ENCODE results near the gene TMEM135.

TMEM135 gene

DNA sequence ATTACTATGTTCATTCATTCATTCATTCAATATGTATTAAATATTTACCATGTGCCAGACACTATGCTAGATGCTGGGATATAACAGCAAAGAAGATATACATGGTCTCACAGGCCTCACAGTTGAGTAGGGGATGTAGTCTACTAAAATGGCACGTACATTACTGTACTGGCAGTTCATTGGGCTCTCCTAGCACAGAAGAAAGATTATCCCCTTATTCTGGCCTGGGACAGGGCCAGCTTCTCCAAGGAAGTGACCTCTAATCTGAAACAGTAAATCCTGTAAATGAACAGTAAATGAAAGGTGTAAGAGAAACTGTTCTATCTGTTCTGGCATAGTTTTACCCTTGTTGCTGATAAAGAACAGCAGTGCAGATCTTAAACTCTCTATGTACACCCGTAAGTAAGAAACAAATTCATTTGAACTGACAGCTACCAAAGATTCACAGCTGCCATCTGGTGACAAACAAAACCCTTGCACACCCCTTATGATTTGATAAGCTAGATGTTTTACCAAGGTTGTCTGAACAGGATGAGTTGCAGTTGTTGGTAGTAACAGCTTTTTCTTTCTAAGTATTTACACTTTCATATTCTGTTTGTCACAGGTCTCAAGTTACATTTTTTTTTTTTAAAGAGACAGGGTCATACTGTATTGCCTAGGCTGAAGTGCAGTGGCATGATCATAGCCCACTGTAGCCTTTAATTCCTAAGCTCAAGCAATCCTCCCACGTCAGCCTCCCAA is 263.1 kb downstream of the TMEM135 start:
- DNase-seq (ENCODE audit: low read depth, low spot score) = no peak

DNA sequence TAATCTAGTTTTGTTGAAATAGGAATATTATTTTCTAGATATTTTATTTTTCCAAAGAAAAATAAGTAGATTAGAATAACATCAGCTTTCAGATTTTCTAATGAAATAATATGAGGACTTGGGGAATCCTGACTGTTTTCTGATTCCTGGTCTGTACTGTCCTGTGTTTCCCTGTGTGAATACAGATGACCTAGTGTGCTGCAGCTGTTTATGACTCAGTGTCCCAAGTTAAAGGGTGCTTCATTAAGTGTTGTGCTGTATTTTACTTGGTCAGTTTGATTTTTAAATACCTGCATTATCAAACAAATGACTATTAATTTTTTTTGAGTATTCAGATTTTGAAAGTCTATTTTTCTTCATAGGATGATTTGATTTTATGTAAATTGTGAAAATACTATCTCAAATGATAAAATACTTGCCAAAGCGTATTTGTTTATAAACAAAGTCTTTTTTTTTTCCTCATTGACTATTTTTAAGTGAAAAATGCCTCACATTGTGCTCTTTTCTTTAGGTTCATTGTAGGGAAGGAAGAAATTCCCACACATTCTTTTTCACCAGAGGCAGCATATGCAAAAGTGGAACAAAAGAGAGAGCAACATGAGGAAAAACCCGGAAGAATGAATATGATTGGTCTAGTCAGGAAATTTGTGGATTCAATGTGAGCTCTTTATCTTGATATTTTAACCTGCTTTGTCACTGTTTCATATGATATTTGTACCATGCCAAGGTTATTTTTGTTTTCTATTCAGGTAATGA is 264.2 kb downstream of the TMEM135 start:
- DNase-seq (ENCODE audit: low read depth, low spot score) = no peak

DNA sequence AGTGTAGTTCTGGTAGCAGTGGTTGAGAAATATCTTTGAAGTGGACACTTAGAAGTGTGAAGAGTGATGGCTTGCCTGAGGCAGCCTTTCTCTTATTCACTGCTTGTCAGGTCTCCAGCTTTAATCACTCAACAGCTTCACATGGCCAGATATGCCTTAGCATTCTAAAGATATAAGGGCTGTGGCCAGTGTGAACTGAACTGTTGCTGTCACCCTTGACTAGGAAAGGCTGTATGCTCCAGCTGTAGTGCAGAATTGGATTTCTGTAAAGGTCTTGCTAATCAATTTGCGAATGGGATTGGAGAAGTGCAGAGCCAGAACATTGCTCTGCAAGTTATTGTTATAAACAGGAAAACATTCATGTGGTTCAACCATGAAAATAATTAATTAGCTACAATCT is 266.7 kb downstream of the TMEM135 start:
- no peak for DNase-seq (ENCODE audit: low read depth, low spot score)

DNA sequence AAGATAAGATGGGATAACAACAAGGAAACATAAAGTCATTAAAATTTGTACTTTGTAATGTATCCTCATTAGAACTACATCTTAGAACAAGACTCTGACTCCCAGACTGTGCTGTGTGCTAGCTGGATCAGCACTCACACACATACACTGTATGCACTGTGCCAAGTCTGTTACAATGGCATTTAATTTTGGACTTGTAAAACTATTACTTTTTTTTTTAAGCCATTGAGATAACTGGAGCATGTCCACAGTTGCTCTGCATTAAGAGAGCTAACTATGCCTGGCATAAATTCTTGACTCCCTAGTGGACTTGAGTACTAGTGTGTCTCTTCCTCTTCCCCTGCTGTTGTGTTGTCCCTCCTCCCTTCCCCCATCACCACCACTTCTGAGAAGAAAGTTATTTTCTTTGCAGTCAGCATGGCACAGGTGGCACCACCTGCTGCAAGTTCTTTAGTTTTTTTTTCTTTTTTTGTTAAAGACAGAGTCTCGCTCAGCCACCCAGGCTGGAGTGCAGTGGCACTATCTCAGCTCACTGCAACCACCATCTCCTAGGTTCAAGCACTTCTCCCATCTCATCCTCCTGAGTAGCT is 268.6 kb downstream of the TMEM135 start:
- DNase-seq (ENCODE audit: low read depth, low spot score) = no peak

DNA sequence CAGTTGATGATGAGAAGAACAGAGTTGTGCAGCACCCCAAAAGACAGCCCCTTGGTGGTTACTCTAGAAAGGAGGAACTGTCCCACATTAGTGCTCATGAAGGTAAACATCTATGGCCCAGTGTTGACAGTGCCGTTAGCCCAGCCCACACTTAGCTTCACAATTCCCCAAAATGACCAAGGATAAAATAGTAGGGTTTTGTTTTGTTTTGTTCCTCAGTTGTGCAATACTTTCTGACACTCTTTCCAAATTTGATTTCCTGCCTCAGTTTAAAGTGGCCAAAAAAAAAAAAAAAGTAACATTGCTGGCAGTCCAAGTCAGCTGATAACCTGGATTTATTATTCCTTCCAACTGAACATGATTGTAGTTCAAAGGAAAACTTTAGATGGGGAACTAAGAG is 269.4 kb downstream of the TMEM135 start:
- no peak for DNase-seq (ENCODE audit: low read depth, low spot score)

DNA sequence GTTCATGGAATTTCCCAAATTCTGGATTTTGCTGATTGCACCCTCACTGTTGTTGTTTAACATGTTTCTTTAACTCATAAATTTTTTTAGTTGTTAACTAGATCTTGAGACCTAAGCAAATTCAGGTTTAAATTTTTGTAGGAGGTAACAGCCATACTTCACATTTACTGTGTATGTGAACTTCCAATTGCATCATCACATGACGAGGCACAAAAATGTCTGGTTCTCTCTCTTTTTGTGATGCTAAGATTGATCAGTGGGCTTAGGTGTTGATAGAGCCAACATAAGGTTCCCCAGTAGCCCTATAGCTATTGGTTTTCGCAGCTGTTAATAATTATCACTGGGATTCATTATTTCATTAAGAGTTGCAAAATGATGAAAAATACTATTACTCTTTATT is 277.5 kb downstream of the TMEM135 start:
- DNase-seq (ENCODE audit: low read depth, low spot score) = no peak

DNA sequence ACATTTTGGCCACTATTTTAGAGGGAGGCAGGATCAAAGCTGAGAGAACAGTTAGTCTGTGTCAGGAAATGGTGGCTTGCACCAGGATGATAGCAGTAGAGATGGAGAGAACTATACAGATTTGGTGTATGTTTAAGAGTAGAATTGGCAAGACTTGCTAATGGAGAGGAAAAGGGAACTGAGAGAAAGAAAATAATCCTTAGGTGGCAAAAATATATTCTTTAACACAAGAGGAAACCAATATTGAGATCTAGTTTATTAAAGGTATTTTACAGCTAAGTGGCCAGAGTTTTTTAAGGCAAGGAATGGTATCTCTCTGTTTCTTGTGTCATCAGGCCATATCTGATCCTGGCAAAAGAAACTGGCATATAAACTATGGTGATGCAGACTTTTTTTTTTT is 278.8 kb downstream of the TMEM135 start:
- no peak for DNase-seq (ENCODE audit: low read depth, low spot score)

DNA sequence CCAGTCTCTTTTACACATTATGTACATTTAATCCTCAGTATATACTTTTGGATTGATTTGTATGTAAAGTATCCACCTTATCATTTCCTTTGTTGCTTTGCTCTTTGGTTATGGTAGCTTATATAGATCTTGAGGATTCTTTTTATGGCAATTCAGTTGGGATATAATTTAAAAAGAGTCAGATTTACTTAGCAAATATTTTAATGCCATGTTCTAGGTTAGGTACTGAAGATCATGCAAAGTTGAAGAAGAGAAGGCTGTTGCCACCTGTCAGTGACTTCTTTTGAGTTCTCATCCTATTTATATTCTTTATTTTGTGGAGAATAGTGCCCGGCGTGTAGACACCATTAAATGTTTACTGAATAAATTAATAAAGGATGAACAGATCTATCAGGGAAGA is 279.7 kb downstream of the TMEM135 start:
- no peak for DNase-seq (ENCODE audit: low read depth, low spot score)

DNA sequence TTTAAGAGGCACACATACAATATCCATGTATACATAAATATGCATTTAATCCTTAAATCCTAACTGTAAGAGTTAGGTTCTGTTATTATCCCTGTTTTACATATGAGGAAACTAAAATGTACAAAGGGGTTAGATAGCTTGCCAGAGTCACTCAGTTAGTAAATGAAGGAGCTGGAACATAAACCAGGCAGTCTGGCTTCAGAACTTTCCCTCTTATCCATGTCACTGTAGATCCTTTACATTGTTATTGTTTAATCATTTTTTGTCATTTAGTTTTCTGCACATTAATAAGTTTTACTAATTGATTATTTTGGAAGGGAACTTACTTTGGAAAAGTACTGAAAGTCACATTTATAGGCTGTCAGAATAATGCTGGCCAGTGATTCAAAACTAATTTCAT is 282.4 kb downstream of the TMEM135 start:
- DNase-seq (ENCODE audit: low read depth, low spot score) = no peak

DNA sequence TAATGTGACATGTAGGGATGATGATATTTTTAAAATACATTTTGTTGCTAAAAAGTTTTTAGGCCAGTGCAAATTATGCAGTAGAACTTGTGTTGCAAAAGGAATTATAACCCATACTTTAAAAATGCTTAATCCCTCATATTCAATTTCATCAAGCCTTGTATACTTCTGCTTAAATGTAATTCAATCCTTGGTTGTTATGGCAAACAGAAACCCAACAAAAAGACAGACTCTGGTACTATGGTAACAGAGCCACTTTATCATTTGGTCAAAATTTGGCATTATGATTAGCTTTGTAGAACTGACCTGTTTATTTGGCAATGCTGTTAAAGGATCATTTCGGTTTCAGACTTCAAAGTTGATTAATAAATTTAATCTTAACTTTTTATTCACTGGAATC is 284.8 kb downstream of the TMEM135 start:
- DNase-seq (ENCODE audit: low read depth, low spot score) = no peak

DNA sequence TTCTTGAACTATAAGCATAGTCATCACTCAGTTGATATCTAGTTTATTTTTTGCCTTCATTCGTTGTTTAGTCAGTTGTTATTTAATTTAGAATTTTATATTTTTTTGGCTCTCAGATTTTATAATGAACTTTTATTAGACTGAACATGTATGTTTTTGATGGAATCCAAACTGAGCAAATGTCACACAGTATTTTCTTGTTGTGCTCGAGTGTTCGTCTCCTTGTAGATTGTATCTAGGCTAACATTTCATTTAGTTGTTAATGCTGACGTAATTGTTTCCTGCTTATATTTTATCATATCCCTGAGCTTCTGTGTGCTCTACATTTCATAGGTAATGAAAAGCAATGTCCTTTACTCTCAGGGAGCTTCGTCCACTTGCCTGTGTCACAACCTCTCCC is 286.2 kb downstream of the TMEM135 start:
- DNase-seq (ENCODE audit: low read depth, low spot score) = no peak

DNA sequence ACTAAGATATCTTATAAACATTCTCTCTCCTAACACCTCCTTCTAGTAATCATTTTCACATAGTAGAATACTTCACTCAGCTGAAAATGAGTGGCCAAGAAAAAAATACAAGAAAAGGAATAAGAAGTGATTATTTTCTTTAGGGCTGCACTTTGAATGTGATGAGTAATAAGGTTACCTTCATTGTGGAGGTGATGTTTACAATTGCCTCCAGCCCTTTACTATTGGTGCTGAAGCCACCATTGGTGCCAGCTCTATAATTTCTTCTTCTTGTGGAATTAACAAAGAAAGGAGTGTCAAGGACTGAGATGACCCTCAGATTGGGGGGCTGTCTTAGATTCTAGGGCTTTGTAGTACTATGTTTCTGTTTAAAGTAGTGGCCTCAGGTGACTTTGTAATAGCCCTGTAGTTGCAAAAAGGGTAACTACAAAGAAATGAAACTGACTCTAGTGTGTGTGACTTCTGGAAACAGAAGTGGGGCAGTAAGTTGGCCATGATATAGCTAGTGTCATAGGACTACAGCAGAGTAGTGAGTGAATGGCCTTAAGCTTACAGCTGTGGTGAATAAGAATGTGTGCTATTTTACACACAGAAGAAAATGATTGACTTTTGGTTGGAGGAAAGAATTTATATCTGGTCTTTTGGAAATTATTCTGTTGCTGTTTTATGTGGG is 287.2 kb downstream of the TMEM135 start:
- no peak for DNase-seq (ENCODE audit: low read depth, low spot score)

DNA sequence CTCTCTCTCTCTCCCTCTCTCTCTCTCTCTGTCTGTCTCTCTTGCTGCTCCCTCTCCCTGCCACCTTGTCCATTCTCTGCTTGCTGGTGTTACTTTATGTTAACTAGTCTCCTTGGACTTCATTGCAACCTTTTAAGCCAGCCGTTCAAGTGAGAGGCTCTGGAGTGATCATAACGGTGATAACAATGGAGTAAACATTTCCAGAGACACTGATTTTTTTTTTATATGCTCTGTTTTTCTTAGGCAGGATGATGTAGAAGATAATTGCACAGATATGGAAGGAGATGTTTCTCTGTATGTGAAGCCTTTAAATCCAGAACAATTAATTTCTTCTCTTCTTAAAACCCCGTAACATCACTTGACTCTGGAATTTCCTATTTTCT is 287.7 kb downstream of the TMEM135 start:
- no peak for DNase-seq (ENCODE audit: low read depth, low spot score)

DNA sequence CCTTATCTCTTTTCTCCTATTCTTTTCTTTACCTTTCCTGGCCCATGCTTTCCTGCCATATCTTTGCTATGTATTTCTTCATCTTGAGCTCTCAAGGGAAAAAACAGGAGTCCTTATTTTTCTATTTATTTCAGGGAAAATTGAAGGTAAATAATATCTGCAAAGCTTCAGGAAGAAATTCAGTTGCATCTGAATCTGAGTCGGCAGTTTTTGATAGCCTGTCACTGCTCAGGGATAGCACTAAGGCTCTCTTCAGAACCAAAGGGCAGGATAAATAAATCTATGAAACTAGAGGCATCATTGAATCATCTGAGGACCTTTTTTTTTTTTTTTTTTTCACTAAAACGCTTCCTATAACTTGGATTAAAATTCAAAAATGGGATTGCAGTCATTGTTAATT is 288.9 kb downstream of the TMEM135 start:
- no peak for DNase-seq (ENCODE audit: low read depth, low spot score)

DNA sequence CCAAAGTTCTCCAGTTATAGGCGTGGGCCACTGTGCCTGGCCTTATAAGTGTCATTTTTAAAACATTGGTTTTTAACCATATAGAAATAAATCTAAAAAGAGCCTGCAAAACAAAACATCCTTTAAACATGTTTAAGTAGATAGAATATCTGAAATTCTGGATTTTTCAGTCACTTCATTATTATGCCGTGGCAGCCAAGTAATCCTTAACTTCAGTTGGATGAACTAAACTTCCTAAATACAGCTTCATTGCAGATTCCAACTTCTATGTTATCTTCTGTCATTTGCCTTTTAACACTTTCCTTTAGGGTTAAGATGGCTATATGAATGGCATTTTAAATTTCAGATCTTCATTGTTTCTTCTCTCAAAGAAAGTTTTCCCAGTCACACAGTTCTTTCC is 291.4 kb downstream of the TMEM135 start:
- DNase-seq (ENCODE audit: low read depth, low spot score) = no peak

DNA sequence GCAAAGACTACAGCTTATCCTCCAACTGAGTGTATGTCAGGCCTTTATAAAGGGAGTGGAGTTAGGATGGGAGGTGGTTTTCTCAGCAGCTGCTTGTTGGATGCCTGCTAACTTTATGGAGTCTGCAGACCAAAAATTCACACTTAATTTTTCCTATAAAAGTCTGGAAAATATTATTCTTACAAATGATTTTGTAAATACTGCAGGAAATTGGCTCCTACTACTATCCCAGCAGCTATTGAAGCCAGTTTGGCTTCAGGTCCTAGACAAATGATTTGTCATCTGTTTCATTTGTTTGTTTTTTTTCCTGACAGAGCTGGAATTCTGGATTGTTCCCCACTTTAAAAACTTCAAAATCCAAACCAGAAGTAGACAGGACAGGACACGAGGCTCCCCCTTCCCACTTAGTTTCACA is 292.5 kb downstream of the TMEM135 start:
- DNase-seq (ENCODE audit: low read depth, low spot score) = no peak

DNA sequence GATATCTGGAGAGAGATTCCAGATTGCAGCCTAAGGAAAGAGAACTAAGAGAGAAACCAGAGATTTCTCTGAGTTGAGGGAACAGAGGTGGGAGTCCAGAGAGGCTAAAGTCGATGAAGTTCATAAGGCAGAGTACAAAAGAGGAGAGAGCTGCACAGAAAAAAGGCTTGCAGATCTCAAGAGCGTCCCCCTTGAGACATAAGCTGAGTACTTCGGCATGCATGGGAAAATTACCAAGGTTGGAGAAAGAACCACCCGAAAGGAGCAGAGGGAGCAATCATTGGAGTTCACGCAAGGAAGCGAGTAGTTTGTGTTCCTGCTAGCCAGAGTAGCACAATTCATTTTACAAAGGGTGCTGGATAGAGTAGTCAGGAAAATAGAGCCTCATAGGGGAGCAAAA is 293.5 kb downstream of the TMEM135 start:
- no peak for DNase-seq (ENCODE audit: low read depth, low spot score)

DNA sequence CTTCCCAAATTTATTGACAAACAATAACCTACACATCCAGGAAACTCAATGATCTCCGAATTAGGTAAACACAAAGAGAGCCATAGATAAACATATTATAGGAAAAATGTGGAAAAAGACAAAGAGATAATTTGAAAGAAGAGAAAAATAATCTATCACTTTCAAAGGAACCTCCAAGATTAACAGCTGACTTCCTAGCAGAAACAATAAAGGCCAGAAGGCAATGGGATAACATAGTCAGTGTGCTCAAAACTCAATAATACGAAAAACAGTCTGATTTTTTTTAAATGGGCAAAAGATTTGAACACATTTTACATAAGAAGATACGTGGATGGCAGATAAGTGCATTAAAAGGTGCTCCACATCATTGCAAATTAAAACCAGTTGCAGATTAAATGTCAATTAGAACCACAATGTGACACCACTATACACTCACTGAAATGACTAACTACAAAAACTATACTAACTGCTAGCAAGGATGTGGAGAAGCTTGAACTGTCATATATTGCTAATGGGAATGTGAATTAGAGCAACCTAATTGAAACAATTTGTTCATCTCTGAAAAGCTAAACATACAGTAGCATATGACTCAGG is 300.4 kb downstream of the TMEM135 start:
- no peak for DNase-seq (ENCODE audit: low read depth, low spot score)

DNA sequence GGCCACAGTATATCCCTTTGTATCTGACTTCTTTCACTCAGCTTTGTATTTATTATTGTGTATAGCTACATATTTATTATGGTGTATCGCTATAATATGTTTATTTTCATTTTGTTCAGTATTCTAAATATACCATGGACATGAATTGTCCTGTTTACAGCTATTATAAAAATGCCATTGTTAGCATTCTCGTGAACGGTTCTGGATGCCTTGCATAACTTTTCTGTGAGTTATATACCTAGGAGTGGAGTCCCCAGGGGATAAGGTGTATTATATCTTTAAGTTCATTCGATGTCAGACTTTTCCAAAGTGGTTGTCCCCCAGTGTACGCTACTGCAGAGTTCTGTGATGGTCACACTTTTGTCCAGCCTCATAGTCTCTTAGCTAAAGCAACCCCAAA is 301.7 kb downstream of the TMEM135 start:
- no peak for DNase-seq (ENCODE audit: low read depth, low spot score)

DNA sequence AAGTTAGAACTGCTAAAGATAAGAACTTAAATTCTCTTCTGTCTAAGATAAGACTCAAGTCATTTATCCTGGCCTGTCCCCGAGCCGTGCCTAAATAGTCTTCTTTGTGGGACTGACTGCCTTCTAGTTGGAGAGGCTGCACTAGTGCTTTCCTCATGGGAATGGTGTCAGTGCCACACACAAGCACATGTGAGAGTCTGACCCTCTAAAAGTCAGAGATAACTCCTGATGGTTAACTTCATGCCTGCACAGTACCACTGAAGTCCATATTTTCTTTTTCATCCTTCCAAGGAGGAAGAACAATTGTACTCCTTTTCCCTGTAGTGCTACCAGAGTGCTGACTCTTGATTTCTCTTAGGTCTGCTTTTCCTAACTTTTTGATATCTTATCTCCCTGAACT is 309.7 kb downstream of the TMEM135 start:
- no peak for DNase-seq (ENCODE audit: low read depth, low spot score)

DNA sequence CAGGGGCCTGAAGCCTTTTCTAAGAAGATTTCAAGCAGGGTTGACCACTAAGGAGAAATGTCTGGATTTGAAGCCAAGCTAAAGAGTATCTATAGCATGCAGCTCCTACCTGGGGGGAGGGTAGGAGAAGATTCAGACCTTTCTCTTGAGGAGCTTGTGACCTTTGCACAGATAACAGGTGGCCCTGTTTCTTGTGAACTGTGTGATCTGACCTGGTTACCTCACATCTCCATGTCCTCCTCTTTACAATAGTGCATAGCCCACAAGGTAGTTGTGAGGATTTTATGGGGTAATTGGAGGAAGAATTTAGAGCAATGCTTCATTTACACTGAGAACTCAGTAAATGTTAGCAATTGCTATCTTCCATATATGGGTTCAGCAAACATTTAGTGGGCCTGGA is 310.1 kb downstream of the TMEM135 start:
- no peak for DNase-seq (ENCODE audit: low read depth, low spot score)

DNA sequence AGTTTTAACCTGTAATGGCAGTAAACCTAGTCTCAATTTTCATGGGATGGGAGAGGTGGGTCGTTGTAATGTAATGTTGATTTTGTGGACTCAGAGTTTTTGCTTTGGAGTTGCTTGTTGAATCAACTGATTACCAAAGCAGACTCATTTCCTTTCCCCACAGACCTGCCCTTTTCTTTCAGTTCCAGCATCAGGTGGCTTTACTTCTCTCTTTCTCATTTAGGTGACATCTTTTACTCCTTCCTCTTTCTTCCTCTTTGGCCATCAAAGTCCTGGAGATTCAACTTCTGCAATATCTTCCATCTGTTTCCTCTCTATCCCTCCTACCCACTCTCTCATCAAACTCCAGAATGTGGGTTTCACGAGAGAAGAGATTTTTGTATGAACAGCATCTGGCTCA is 313.9 kb downstream of the TMEM135 start:
- DNase-seq (ENCODE audit: low read depth, low spot score) = no peak

All from smooth muscle cell of the brain vasculature (primary cell).